ENCODE measurements around the gene IKZF3. TPM values are rescaled to one million over a fixed set of nuclear protein-coding genes. Genes with fewer than 3 reads are reported as not detected.

Gene IKZF3
- total RNA-seq, 1 experiment from 2014 or later = 0.22 TPM

GRCh38 chr17:39813631-39814030 lies 50.5 kb downstream of the IKZF3 start:
- Histone ChIP-seq H4K8ac (replicated peaks; ENCODE audit: insufficient read length, low read depth, low read length) (no peak overlapping the region), H2AK5ac (ENCODE audit: insufficient read length, low read length) (no peak overlapping the region), H4K5ac (ENCODE audit: insufficient read length, low read depth, low read length) (no peak overlapping the region), H3K9ac (ENCODE audit: extremely low read depth, insufficient read length, low read length) (no peak overlapping the region), H2BK12ac (ENCODE audit: insufficient read length, low read depth, low read length) (no peak overlapping the region), H3K79me2 (ENCODE audit: insufficient read depth, low read length) (no peaks in the 10 kb centered on the region), H4K91ac (ENCODE audit: insufficient read length, low read depth, low read length) (no peak overlapping the region), H3K9me3 (ENCODE audit: control insufficient read depth, low read depth, low read length) (no peaks in the 10 kb centered on the region), H3K4ac (ENCODE audit: low read depth, low read length) (no peak overlapping the region), H3K23ac (ENCODE audit: insufficient read length, low read depth, low read length) (no peak overlapping the region), H4K20me1 (ENCODE audit: control insufficient read depth, insufficient read depth, insufficient read length) (no peaks in the 10 kb centered on the region), H3T11ph (ENCODE audit: low read length) (no peak overlapping the region), H2AFZ (ENCODE audit: low read length) (no peak overlapping the region), H2BK5ac (ENCODE audit: insufficient read length, low read length) (no peak overlapping the region), H3K27me3 (ENCODE audit: insufficient read depth, low read length) (no peaks in the 10 kb centered on the region), H2BK15ac (ENCODE audit: low read depth, low read length) (no peak overlapping the region), H3K4me1 (ENCODE audit: insufficient read depth, low read length) (peaks cover 4% of the 10 kb centered on the region; the same call in 1 of the 2 replicates), H3K4me2 (ENCODE audit: insufficient read depth, insufficient read length, low read length) (no peak overlapping the region), H3K14ac (ENCODE audit: insufficient read depth, low read length) (no peak overlapping the region), H3K27ac (ENCODE audit: insufficient read length, low read depth, low read length) (no peak overlapping the region), H3K79me1 (ENCODE audit: insufficient read depth, low read depth, low read length, poor library complexity, severe bottlenecking) (no peaks in the 10 kb centered on the region), H3K23me2 (ENCODE audit: insufficient read length, low read depth, low read length, poor library complexity, severe bottlenecking) (no peaks in the 10 kb centered on the region), H3K56ac (ENCODE audit: insufficient read length, low read depth, low read length) (no peak overlapping the region), H2BK120ac (ENCODE audit: low read depth, low read length, poor library complexity, severe bottlenecking) (no peak overlapping the region), H3K18ac (ENCODE audit: insufficient read length, low read depth, low read length) (no peak overlapping the region), H2BK20ac (ENCODE audit: low read depth, low read length, poor library complexity, severe bottlenecking) (no peak overlapping the region)
- H3K9me3 Mint-ChIP-seq = no peaks in the 10 kb centered on the region
- TF ChIP-seq CTCF (conservative IDR thresholded peaks at IDR 0.05) = no peak
- peaks cover 2% of the 10 kb centered on the region; the same call in 1 of the 2 replicates for H3K27me3 Mint-ChIP-seq (ENCODE audit: low read depth)
- H3K4me3 Mint-ChIP-seq = no peak overlapping the region
- no peak for DNase-seq
- H3K36me3 Mint-ChIP-seq (ENCODE audit: insufficient read depth in 1 of 3, low read depth in 3 of 3) = no peaks in the 10 kb centered on the region
- H3K4me1 Mint-ChIP-seq = peaks cover 7 to 10% of the 10 kb centered on the region in 2 experiments
- WGBS (ENCODE audit: extremely low coverage, insufficient read length, low lambda C conversion rate) = no CpG with 5 or more reads among the region's 11 CpGs
- H3K27ac Mint-ChIP-seq = no peak overlapping the region

All from H9 (cell line).